Osteoblast (primary cell): Measurements from ENCODE around the gene GARIN5B. TPM values are rescaled to one million over a fixed set of nuclear protein-coding genes. Genes with fewer than 3 reads are reported as not detected.
"Not testable (repeated sequence)": the region's sequence is repeated elsewhere in the genome, so short reads cannot be mapped to it uniquely, and the experiment has no call there.

ENCODE experiments used
- DNase-seq: peaks from one replicate; pipeline ENCODE4 v3.0.0; 2011; ENCODE audit warnings: low spot score, mixed read lengths; ENCODE audit not compliant: insufficient read length; ENCODE audit errors: missing footprints
- H2AFZ ChIP-seq: 2 replicates; pipeline ENCODE4 v1.6.0; 2011; ENCODE audit warnings: mild to moderate bottlenecking, low read length
- H3K27ac ChIP-seq: 2 replicates; pipeline ENCODE4 v1.5.1; 2011; ENCODE audit warnings: mild to moderate bottlenecking, low read depth, low read length, moderate library complexity
- H3K27me3 ChIP-seq: 2 replicates; pipeline ENCODE4 v1.6.0; 2012; ENCODE audit warnings: mild to moderate bottlenecking, control low read depth, inconsistent platforms, low read length, moderate library complexity; ENCODE audit not compliant: insufficient read depth
- H3K36me3 ChIP-seq: 2 replicates; pipeline ENCODE4 v1.5.1; 2011; ENCODE audit warnings: mild to moderate bottlenecking, low read length, control low read depth, moderate library complexity; ENCODE audit not compliant: insufficient read depth
- H3K4me1 ChIP-seq: 2 replicates; pipeline ENCODE4 v1.5.1; 2011; ENCODE audit warnings: mild to moderate bottlenecking, low read length, control low read depth, moderate library complexity; ENCODE audit not compliant: insufficient read depth
- H3K4me2 ChIP-seq: 2 replicates; pipeline ENCODE4 v1.6.0; 2011; ENCODE audit warnings: mild to moderate bottlenecking, low read length; ENCODE audit not compliant: insufficient read depth
- H3K4me3 ChIP-seq: fragments of 200-600 bp; sonication (generic); 3 replicates; pipeline ENCODE4 v1.5.1; 2012; ENCODE audit warnings: mild to moderate bottlenecking, low read length, inconsistent platforms; ENCODE audit not compliant: insufficient read depth
- H3K79me2 ChIP-seq: 2 replicates; pipeline ENCODE4 v1.6.0; 2012; ENCODE audit warnings: mild to moderate bottlenecking, low read length, control low read depth, inconsistent platforms; ENCODE audit not compliant: insufficient read depth
- H3K9me3 ChIP-seq: 2 replicates; pipeline ENCODE4 v1.5.1; 2011; ENCODE audit warnings: low read depth, low read length, control low read depth
- H4K20me1 ChIP-seq: 2 replicates; pipeline ENCODE4 v1.6.0; 2012; ENCODE audit warnings: mild to moderate bottlenecking, low read length, control low read depth; ENCODE audit not compliant: insufficient read depth
- total RNA-seq: library from RNA; depleted of rRNA; stranded (reverse); fragments of >200 nt; gene quantifications from 2 replicates; pipeline ENCODE4 v1.2.3, GENCODE V29; 2012
- TF ChIP-seq, protein P1 (sequence below): IDR thresholded peaks from 2 replicates; pipeline ENCODE4 v1.5.1; 2011; ENCODE audit warnings: mild to moderate bottlenecking, low read depth, low read length, moderate library complexity; ENCODE audit errors: extremely low read depth

The GARIN5B gene
- total RNA-seq, 1 donor, result not detected

DNA sequence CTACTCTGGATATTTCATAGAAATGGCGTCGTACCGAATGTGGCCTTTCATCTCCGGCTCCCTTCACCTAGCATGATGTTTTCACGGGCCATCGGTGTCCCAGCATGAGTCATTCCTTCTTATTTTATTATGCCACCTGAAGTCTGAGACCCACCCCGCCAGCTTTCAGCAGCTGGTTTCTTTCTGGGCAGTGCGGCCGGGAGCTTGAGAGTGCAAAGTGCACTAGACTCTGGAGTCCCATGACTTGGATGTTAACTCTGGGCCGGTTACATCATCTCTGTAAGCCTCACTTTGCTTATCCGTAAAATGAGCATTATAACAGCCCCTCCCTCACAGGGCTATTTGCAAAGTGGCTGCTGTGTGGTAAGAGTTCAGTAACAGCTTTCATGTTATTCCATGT is 29.2 kb downstream of the GARIN5B start:
- Histone ChIP-seq H3K4me2 (no peak overlapping the region), H3K27ac (no peak overlapping the region), H3K36me3 (no peaks in the 10 kb centered on the region), H3K9me3 (no peaks in the 10 kb centered on the region), H3K4me3 (no peak overlapping the region), H3K79me2 (no peaks in the 10 kb centered on the region), H3K27me3 (peaks cover 18% of the 10 kb centered on the region), H4K20me1 (no peaks in the 10 kb centered on the region), H3K4me1 (peaks cover 12% of the 10 kb centered on the region), H2AFZ (no peak overlapping the region)
- TF ChIP-seq, protein P1, sequence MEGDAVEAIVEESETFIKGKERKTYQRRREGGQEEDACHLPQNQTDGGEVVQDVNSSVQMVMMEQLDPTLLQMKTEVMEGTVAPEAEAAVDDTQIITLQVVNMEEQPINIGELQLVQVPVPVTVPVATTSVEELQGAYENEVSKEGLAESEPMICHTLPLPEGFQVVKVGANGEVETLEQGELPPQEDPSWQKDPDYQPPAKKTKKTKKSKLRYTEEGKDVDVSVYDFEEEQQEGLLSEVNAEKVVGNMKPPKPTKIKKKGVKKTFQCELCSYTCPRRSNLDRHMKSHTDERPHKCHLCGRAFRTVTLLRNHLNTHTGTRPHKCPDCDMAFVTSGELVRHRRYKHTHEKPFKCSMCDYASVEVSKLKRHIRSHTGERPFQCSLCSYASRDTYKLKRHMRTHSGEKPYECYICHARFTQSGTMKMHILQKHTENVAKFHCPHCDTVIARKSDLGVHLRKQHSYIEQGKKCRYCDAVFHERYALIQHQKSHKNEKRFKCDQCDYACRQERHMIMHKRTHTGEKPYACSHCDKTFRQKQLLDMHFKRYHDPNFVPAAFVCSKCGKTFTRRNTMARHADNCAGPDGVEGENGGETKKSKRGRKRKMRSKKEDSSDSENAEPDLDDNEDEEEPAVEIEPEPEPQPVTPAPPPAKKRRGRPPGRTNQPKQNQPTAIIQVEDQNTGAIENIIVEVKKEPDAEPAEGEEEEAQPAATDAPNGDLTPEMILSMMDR, result no peak
- DNase-seq, result peak; percentile 15

DNA sequence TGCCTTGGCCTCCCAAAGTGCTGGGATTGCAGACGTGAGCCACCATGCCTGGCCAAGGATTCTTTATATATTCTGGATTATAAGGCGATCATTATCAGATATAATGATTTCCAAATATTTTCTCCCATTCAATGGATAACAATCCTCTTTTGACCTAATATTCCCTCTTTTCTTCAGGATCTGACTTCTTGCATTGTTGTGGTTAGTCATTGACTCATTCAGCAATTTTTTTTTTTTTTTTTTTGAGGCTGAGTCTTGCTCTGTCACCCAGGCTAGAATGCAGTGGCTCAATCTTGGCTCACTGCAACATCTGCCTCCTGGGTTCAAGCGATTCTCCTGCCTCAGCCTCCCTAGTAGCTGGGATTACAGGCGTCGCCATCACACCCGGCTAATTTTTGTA is 33.3 kb downstream of the GARIN5B start:
- not testable (repeated sequence) for H3K9me3 ChIP-seq, H4K20me1 ChIP-seq, H3K4me3 ChIP-seq, H3K36me3 ChIP-seq, H3K27ac ChIP-seq, H3K4me2 ChIP-seq, H3K27me3 ChIP-seq, H2AFZ ChIP-seq, H3K79me2 ChIP-seq
- peak; percentile 91 for DNase-seq
- H3K4me1 ChIP-seq, result peaks cover 15% of the 10 kb centered on the region

DNA sequence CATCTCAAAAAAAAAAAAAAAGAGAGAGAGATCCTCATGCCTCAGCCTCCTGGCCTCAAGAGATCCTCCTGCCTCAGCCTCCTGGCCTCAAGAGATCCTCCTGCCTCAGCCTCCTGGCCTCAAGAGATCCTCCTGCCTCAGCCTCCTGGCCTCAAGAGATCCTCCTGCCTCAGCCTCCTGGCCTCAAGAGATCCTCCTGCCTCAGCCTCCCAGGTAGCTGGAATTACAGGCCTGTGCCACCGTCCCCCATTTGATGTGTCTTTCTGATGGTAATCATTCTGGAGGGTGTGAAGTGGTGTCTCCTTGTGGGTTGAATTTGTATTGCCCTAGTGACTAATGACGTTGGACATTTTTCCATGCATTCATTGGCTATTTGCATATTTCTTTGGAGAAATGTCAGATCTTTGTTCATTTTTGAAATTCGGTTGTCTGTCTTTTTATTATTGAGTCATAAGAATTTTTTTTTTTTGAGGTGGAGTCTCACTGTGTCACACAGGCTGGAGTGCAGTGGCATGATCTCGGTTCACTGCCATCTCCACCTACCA is 34.2 kb downstream of the GARIN5B start:
- DNase-seq, result peak; percentile 53
- not testable (repeated sequence) for H3K36me3 ChIP-seq, H3K4me2 ChIP-seq

DNA sequence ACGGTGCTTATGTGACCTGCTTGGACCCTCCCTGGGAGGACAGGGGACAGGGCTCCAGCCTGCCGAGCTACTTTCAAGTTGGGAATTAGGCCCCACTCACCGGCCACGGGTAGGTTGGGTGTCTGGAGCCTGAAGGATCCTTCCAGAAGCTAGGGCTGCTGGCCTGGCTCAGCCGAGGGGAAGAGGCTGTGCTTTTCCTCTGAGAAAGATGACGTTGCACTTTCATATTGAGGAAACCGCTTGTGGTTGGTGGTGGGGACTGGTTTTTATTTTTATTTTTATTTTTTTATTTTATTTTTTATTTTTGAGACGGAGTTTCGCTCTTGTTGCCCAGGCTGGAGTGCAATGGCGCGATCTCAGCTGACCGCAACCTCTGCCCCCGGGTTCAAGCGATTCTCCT is 37.9 kb downstream of the GARIN5B start, which contains the start of gene TMEM150B:
Gene TMEM150B, minus strand, starts transcription at position 170 of the 400 bp plus-strand sequence. CDS start 4,305 bp downstream, outside the sequence.
- Histone ChIP-seq H2AFZ (peak within 1 kb of the TSS; percentile 42), H4K20me1 (no peaks in the 10 kb centered on the region), H3K9me3 (no peaks in the 10 kb centered on the region), H3K36me3 (no peaks in the 10 kb centered on the region), H3K27me3 (no peaks in the 10 kb centered on the region), H3K4me2 (no peak within 1 kb of the TSS), H3K4me3 (no peak within 1 kb of the TSS), H3K4me1 (peaks cover 15% of the 10 kb centered on the region), H3K27ac (no peak within 1 kb of the TSS), H3K79me2 (no peaks in the 10 kb centered on the region)
- peak; percentile 56 for DNase-seq
- TF ChIP-seq, protein P1, result no peak

More for the DNA sequence above, 34.2 kb downstream of the GARIN5B start:
- H2AFZ ChIP-seq, H3K27ac ChIP-seq, H3K27me3 ChIP-seq, H4K20me1 ChIP-seq, H3K9me3 ChIP-seq, H3K4me3 ChIP-seq, H3K79me2 ChIP-seq: not testable (repeated sequence)
- peaks cover 15% of the 10 kb centered on the region for H3K4me1 ChIP-seq

DNA sequence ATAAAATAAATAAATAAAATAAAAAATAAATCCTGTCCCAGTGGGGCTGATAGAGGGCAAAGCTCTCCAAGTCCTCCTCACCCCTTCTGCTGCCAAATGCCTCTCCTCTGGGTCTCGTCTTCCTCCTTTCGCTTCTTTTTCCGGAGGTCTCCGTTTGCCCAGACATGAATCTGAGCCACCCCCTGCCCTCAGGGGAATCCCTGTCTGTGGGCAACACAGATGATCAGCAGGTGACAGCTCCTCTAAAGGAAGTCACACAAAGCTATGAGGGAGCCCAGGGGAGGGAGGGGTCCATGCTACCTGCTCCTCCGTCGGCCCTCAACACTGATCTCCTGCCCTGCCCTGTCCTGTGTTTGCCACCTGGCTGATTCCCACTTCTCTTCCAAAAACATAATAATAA is 38.4 kb downstream of the GARIN5B start:
- Histone ChIP-seq H3K36me3 (no peaks in the 10 kb centered on the region), H2AFZ (peak overlapping the region; percentile 42), H3K4me3 (no peak overlapping the region), H3K9me3 (no peaks in the 10 kb centered on the region), H3K27ac (no peak overlapping the region), H3K79me2 (no peaks in the 10 kb centered on the region), H4K20me1 (no peaks in the 10 kb centered on the region), H3K27me3 (no peaks in the 10 kb centered on the region), H3K4me1 (peaks cover 13% of the 10 kb centered on the region), H3K4me2 (no peak overlapping the region)
- peak; percentile 13 for DNase-seq
- TF ChIP-seq, protein P1, result no peak
